OCI-LY3 (cell line): ENCODE data around the gene EIF4B.

Source experiments
- EZH2phosphoT487 ChIP-seq: fragments of 200-600 bp; shearing (Covaris generic); IDR thresholded peaks from 2 replicates; pipeline ENCODE4 v1.6.1; 2018; ENCODE audit warnings: antibody characterized with exemption, mixed run types, low read depth
- TF ChIP-seq, protein P1 (sequence below): fragments of 200-600, 300-600 bp; sonication (generic); IDR thresholded peaks from 2 replicates; pipeline ENCODE4 v1.5.1; 2014; ENCODE audit warnings: antibody characterized with exemption, low read length, low read depth

DNA sequence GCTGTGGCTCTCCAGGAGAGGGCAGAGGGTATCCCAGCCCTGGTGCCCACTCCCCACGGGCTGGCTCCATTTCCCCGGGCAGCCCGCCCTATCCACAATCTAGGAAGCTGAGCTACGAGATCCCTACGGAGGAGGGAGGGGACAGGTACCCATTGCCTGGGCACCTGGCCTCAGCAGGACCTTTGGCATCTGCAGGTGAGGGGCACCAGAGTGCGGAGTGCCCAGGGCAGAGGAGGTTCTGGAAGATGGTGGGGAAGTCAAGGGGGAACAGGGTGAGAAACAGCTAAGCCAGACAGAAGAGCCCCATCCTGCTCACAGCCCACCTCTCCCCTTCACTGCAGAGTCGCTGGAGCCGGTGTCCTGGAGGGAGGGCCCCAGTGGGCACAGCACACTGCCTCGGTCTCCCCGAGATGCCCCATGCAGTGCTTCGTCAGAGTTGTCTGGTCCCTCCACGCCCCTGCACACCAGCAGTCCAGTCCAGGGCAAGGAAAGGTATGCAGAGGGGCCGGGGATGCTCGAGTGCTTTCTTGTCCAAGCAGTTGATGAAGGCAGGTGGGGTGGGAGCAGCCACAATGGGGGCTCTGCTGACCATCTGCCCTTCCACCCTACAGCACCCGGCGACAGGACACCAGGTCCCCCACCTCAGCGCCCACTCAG is 53.9 kb downstream of the EIF4B start:
- TF ChIP-seq, protein P1, sequence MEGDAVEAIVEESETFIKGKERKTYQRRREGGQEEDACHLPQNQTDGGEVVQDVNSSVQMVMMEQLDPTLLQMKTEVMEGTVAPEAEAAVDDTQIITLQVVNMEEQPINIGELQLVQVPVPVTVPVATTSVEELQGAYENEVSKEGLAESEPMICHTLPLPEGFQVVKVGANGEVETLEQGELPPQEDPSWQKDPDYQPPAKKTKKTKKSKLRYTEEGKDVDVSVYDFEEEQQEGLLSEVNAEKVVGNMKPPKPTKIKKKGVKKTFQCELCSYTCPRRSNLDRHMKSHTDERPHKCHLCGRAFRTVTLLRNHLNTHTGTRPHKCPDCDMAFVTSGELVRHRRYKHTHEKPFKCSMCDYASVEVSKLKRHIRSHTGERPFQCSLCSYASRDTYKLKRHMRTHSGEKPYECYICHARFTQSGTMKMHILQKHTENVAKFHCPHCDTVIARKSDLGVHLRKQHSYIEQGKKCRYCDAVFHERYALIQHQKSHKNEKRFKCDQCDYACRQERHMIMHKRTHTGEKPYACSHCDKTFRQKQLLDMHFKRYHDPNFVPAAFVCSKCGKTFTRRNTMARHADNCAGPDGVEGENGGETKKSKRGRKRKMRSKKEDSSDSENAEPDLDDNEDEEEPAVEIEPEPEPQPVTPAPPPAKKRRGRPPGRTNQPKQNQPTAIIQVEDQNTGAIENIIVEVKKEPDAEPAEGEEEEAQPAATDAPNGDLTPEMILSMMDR: no peak
- no peak for TF ChIP-seq EZH2phosphoT487
